NB4 (cell line): ENCODE results near the gene COL4A4.

Experiments used
- DNase-seq: peaks from one replicate; pipeline ENCODE4 v3.0.0; 2010; ENCODE audit warnings: low read depth
- H3K4me3 ChIP-seq: one replicate; pipeline ENCODE4 v1.5.1; 2011; ENCODE audit warnings: mild to moderate bottlenecking, low read depth, low read length, moderate library complexity
- CTCF ChIP-seq: IDR thresholded peaks from one replicate; pipeline ENCODE4 v1.5.1; 2012; ENCODE audit warnings: low read depth, low read length
- MYC ChIP-seq: IDR thresholded peaks from 2 replicates; pipeline ENCODE4 v1.6.1; 2011; ENCODE audit warnings: low read depth, low read length
- POLR2A ChIP-seq: IDR thresholded peaks from 2 replicates; pipeline ENCODE4 v1.6.1; 2011; ENCODE audit warnings: mild to moderate bottlenecking; ENCODE audit not compliant: insufficient read length; ENCODE audit errors: extremely low read depth
- TF ChIP-seq, protein P1 (sequence below): IDR thresholded peaks from 2 replicates; pipeline ENCODE4 v1.6.1; 2011; ENCODE audit warnings: low read depth, low read length

Gene COL4A4

DNA sequence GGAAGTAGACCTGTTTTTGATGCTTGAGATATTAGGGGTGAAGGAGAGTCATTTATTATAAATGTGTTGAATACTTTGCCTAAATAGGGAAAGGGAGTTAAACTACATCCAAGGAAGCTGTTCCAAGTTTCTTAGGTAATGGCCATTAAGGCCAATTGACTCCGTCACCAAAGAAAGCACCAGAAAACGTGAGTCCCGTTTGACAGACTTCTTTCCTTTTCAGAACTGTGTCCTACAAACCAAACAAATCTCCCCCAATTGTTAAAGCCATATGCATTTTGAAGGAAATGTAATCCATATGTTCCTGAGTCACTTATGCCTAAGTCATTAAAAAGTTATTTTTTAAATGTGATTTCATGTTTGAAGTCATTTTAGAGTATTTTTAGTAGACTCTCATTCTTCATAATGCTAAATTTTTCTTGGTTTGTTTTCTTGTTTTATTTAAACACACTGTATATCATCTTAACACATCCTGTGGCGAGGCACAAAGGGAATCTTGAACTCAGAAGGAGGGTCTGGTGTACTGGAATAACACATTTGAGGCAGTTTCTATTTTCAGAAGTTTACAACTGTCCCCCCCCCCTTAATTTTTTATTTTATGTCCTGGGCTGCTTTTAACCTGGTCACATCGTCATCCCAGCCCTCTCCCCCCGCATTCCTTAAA, 194.5 kb downstream of the COL4A4 start:
- no peak for DNase-seq
- no peak overlapping the region for H3K4me3 ChIP-seq
- TF ChIP-seq MYC (no peak), CTCF (no peak), POLR2A (no peak)
- TF ChIP-seq, protein P1, sequence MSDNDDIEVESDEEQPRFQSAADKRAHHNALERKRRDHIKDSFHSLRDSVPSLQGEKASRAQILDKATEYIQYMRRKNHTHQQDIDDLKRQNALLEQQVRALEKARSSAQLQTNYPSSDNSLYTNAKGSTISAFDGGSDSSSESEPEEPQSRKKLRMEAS, result no peak

- H3K4me3 ChIP-seq, result no peak overlapping the region
- TF ChIP-seq POLR2A (no peak), CTCF (no peak)
- DNase-seq, result no peak
Observed at GRCh38 chr2:226965376-226965775, 198.6 kb downstream of the COL4A4 start.

DNA sequence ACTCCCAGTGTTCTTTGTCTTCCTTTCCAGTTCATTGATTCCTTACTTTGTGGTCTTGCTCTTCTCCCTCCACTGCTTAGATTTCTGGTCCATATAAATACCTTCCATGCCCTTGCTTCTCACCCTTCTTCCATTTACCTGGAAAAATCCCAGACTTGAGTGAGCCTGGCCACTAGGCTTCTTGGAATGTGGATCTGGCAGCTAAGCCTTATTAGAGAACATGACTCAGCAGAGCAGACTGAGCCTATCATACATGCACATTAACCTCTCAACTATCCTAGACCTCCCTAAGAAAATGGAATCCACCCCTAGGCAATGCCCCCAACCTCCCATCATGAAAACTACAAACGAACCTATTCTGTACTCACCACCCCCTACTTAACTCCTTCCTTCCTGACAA, 200.5 kb downstream of the COL4A4 start:
- H3K4me3 ChIP-seq, result no peak overlapping the region
- no peak for DNase-seq
- TF ChIP-seq CTCF, result no peak
- no peak for TF ChIP-seq MYC
- TF ChIP-seq, protein P1, result no peak
- TF ChIP-seq POLR2A, result no peak

DNA sequence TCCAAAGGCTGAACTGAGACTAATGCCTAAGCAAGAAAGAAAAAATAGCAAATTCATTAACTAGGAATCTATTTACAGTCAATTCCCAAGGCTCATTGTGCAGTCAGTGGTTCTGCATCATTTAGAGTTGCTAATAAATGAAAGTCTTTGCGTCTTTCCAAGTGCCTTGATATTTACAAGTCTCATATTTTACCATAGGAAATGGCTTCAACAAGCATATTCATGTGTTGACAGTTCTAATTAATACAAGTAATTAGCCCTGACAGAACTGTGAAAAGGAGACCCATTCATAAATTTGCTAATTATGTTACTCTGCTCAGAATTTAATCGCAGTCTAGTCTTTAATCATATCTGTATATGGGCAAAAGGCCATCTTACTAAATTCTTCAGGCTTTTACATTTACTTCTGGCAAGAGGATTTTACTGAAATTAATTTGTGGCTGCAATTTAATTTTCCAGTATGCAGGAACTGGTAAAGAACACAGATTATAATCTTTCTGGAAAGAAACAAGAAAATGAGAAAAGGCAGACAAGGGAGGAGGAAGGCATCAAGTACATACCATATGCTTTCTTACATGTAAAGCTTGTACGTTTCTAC, 201.7 kb downstream of the COL4A4 start:
- DNase-seq, result no peak
- H3K4me3 ChIP-seq, result no peak overlapping the region
- TF ChIP-seq POLR2A (no peak), CTCF (no peak), MYC (no peak)
- TF ChIP-seq, protein P1, result no peak

DNA sequence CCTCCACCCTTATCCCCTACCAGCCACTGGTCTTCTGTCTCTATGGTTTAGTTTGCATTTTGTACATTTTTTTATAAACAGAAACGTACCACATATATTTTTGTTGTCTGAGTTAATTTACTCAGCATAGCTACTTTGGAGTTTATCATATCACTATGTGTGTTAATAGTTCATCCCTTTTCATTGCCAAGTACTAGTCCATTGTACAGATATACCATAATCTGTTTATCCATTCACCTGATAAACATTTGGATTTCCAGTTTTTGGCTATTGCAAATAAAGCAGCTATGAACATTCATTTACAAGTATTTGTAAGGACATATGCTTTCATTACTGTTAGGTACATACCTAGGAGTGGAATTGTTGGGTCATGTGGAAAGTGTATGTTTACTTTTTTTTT, 204.6 kb downstream of the COL4A4 start:
- no peak for DNase-seq
- no peak overlapping the region for H3K4me3 ChIP-seq
- TF ChIP-seq MYC (no peak), CTCF (no peak), POLR2A (no peak)
- TF ChIP-seq, protein P1, result no peak

GRCh38 chr2:226956659-226957058, 207.3 kb downstream of the COL4A4 start:
- H3K4me3 ChIP-seq, result no peak overlapping the region
- no peak for DNase-seq
- TF ChIP-seq POLR2A (no peak), CTCF (no peak), MYC (no peak)
- TF ChIP-seq, protein P1, result no peak
